ENCODE measurements around the gene MSH3.

DNA sequence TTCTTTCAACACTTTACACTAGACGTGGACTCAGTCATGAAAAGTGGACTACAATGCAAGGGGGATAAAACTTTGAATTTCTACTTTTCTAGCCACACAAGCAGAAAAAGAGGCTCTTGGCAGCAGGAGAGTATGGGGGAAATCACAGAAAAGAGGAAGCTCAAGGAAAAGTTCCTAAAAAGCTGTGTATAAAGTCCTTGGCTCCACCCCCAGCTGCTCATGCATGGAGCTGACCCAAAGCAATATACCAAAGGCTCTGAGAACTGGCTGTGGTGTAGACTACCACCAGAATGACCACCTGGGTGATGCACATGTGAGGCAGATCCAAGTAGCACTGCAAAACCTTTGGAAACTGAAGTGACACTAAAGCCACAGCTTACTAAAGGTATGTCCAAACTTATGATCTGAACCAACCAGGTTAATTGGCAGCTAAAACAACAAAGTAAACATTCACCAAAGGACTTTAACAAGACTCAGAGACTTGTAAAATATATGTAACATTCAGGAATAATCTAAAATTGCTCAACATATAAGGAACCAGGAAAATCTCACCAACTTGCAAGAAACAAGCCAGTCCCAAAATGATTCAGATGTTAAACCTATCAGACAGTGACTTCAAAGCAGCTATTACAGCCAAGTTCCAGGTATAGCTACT lies 250.2 kb downstream of the MSH3 start:
- TF ChIP-seq EZH2 (IDR thresholded peaks at IDR 0.05; ENCODE audit: insufficient read depth, low read length): no peak
- TF ChIP-seq, protein P1, sequence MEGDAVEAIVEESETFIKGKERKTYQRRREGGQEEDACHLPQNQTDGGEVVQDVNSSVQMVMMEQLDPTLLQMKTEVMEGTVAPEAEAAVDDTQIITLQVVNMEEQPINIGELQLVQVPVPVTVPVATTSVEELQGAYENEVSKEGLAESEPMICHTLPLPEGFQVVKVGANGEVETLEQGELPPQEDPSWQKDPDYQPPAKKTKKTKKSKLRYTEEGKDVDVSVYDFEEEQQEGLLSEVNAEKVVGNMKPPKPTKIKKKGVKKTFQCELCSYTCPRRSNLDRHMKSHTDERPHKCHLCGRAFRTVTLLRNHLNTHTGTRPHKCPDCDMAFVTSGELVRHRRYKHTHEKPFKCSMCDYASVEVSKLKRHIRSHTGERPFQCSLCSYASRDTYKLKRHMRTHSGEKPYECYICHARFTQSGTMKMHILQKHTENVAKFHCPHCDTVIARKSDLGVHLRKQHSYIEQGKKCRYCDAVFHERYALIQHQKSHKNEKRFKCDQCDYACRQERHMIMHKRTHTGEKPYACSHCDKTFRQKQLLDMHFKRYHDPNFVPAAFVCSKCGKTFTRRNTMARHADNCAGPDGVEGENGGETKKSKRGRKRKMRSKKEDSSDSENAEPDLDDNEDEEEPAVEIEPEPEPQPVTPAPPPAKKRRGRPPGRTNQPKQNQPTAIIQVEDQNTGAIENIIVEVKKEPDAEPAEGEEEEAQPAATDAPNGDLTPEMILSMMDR (IDR thresholded peaks at IDR 0.05; ENCODE audit: insufficient read depth, low read depth, low read length): no peak
